T-cell (primary cell): ENCODE results near the gene FHIP1A. TPM values are rescaled to one million over a fixed set of nuclear protein-coding genes. Genes with fewer than 3 reads are reported as not detected.

Experiments used
- ATAC-seq, 4 experiments: fragments of 200-7000 bp in 3 of 4; fragments of 150-1000 bp in 1 of 4; cut with Tn5 transposase; replicated peaks in 1 of 4; 1 replicate in 3 of 4; 2 replicates in 1 of 4; pipeline ENCODE4 v1.10.0; 2021; ENCODE audit warnings: moderate library complexity in 3 of 4, mild to moderate bottlenecking in 2 of 4, moderate number of reproducible peaks in 1 of 4
- CTCF ChIA-PET, 2 donors: fragments of 300-600 bp; sonication (Branson Sonifier 250); formaldehyde crosslinking; loops; one replicate each; lab custom pipeline; 2022; ENCODE audit warnings: antibody characterized with exemption in 2 of 2; lab: Charles Lee
- POLR2A ChIA-PET, 2 donors: fragments of 300-600 bp; sonication (Branson Sonifier 250); formaldehyde crosslinking; loops; one replicate each; lab custom pipeline; 2022; ENCODE audit warnings: antibody characterized with exemption in 2 of 2; lab: Charles Lee
- DNase-seq, 35 experiments: peaks; one replicate each; pipeline versions ENCODE4 v3.0.0 to v3.0.0-alpha.2; 2013 to 2023
- H3K27ac ChIP-seq: one replicate; pipeline ENCODE4 v1.5.1; 2013; ENCODE audit warnings: low read length
- H3K27me3 ChIP-seq, 2 experiments: replicated peaks in 1 of 2; 1 replicate in 1 of 2; 2 replicates in 1 of 2; pipeline versions ENCODE4 v1.6.1 to v1.7.0; 2013; ENCODE audit warnings: low read length in 1 of 2, mixed read lengths in 1 of 2; ENCODE audit not compliant: control insufficient read depth in 2 of 2, insufficient read depth in 2 of 2; ENCODE audit errors: extremely low read depth in 1 of 2
- H3K36me3 ChIP-seq, 2 donors: 1 replicate in 1 of 2; 2 replicates in 1 of 2; pipeline versions ENCODE4 v1.6.1 to v1.7.0; 2013; ENCODE audit warnings: low read length in 1 of 2; ENCODE audit not compliant: control insufficient read depth in 2 of 2, insufficient read depth in 1 of 2; ENCODE audit errors: extremely low read depth in 1 of 2
- H3K4me1 ChIP-seq, 2 experiments: 1 replicate in 1 of 2; 2 replicates in 1 of 2; pipeline versions ENCODE4 v1.6.1 to v1.7.0; 2013; ENCODE audit warnings: low read length in 2 of 2, mixed read lengths in 1 of 2; ENCODE audit not compliant: insufficient read depth in 2 of 2, control insufficient read depth in 1 of 2; ENCODE audit errors: extremely low read depth in 1 of 2
- H3K4me3 ChIP-seq, 2 donors: 1 replicate in 1 of 2; 2 replicates in 1 of 2; pipeline versions ENCODE4 v1.5.1 to v1.7.0; 2013; ENCODE audit warnings: mild to moderate bottlenecking in 2 of 2, low read length in 1 of 2, moderate library complexity in 1 of 2; ENCODE audit not compliant: control insufficient read depth in 1 of 2; ENCODE audit errors: extremely low read depth in 1 of 2
- H3K9me3 ChIP-seq: 2 replicates; pipeline ENCODE4 v1.7.0; 2013
- H3K27ac Mint-ChIP-seq, 2 donors: one replicate each; pipeline ENCODE4 v1.8.0; 2020 to 2021; ENCODE audit warnings: mild to moderate bottlenecking in 2 of 2, mixed read lengths in 2 of 2
- H3K27me3 Mint-ChIP-seq, 2 donors: one replicate each; pipeline ENCODE4 v1.8.0; 2021 to 2022; ENCODE audit warnings: mixed read lengths in 2 of 2
- H3K36me3 Mint-ChIP-seq: one replicate; pipeline ENCODE4 v1.8.0; 2021; ENCODE audit warnings: mixed read lengths
- H3K4me1 Mint-ChIP-seq, 3 donors: one replicate each; pipeline ENCODE4 v1.8.0; 2020 to 2022; ENCODE audit warnings: mixed read lengths in 3 of 3, mild to moderate bottlenecking in 1 of 3
- H3K4me3 Mint-ChIP-seq, 3 donors: one replicate each; pipeline ENCODE4 v1.8.0; 2020 to 2022; ENCODE audit warnings: mild to moderate bottlenecking in 3 of 3, mixed read lengths in 3 of 3, moderate library complexity in 3 of 3
- H3K9me3 Mint-ChIP-seq, 3 donors: one replicate each; pipeline ENCODE4 v1.8.0; 2020 to 2022; ENCODE audit warnings: mixed read lengths in 3 of 3
- WGBS: methylation state at CpG from one replicate; pipeline ENCODE4 v1.1.5; 2013; ENCODE audit warnings: missing lambda C conversion rate; ENCODE audit not compliant: insufficient coverage; 5-methylcytosine and 5-hydroxymethylcytosine counted together
- total RNA-seq, 35 experiments: library from RNA in 6 of 35; stranded (reverse) in 6 of 35; fragments of 120-200 nt in 1 of 35; gene quantifications; one replicate each; pipeline versions ENCODE4 v1.2.1 to v1.2.4 and lab custom pipeline; 2013 to 2026

Gene FHIP1A
- total RNA-seq, 5 donors from 2014 or later (not counting 1 experiment from before 2014, with no cell fraction given): 1.1 to 2.7 (median 1.6) TPM

GRCh38 chr4:151458148-151458547, 49.2 kb downstream of the FHIP1A start:
- H3K9me3 Mint-ChIP-seq: no peaks in the 10 kb centered on the region
- CTCF ChIA-PET: no interaction called here
- no peaks in the 10 kb centered on the region for H3K36me3 ChIP-seq

More at GRCh38 chr4:151458148-151458547, 49.2 kb downstream of the FHIP1A start:
- DNase-seq (no peak), ATAC-seq (no peak)
- Mint-ChIP-seq H3K27me3 (peaks cover 5 to 8% of the 10 kb centered on the region in 2 donors), H3K36me3 (no peaks in the 10 kb centered on the region), H3K27ac (no peak overlapping the region), H3K4me3 (no peak overlapping the region), H3K4me1 (no peaks in the 10 kb centered on the region)
- POLR2A ChIA-PET: no interaction called here
- no peaks in the 10 kb centered on the region for H3K9me3 ChIP-seq
- H3K4me1 ChIP-seq: no peaks in the 10 kb centered on the region
- no peaks in the 10 kb centered on the region for H3K27me3 ChIP-seq
- H3K27ac ChIP-seq: no peak overlapping the region
- H3K4me3 ChIP-seq: no peak overlapping the region
- WGBS: no CpG with 5 or more reads among the region's 1 CpG

Other genes starting within 250 kb of the FHIP1A start
- gene PRSS48, start 132.0 kb upstream of the FHIP1A start, total RNA-seq: not detected
- under 1 TPM in 4 of 5 donors, not detected in 1; 0.38 to 0.66 (median 0.51) TPM for gene SH3D19, start 83.6 kb upstream of the FHIP1A start, total RNA-seq